ENCODE results near the gene EME2. TPM values are rescaled to one million over a fixed set of nuclear protein-coding genes. Genes with fewer than 3 reads are reported as not detected.

Gene EME2
- total and polyA plus RNA-seq, 2 of the 13 experiments (the other 11 are each of a cell fraction or from before 2014, with no cell fraction given): 4.4 to 7.6 TPM

GRCh38 chr16:1782408-1783264, 10.0 kb downstream of the EME2 start, which contains the start of the genes NUBP2 and SPSB3 (continued):
- TF ChIP-seq ZNF276 (CRISPR knock-in tag; IDR thresholded peaks at IDR 0.05; ENCODE audit: low read depth) (no peak; the same call in 1 of the 2 replicates), ZSCAN29 (CRISPR knock-in tag; conservative IDR thresholded peaks at IDR 0.05) (no peak), SNAPC5 (CRISPR knock-in tag; IDR thresholded peaks at IDR 0.05; ENCODE audit: borderline replicate concordance) (no peak), E2F1 (CRISPR knock-in tag; IDR thresholded peaks at IDR 0.05) (no peak), TBL1XR1 (IDR thresholded peaks at IDR 0.05; ENCODE audit: borderline replicate concordance, low read length, partially characterized antibody) (peak; percentile 28), ZNF792 (CRISPR knock-in tag; IDR thresholded peaks at IDR 0.05) (peak; percentile 31; the same call in 1 of the 2 replicates), RFX5 (IDR thresholded peaks at IDR 0.05; ENCODE audit: low read depth, low read length) (peak; percentile 59; the same call in 1 of the 2 replicates), SP5 (CRISPR knock-in tag; IDR thresholded peaks at IDR 0.05; ENCODE audit: borderline replicate concordance, low read depth) (peak; percentile 31; the same call in 1 of the 2 replicates), HNRNPLL (IDR thresholded peaks at IDR 0.05; ENCODE audit: low read depth, low read length, poor library complexity, severe bottlenecking) (peak; percentile 87), ZGPAT (CRISPR knock-in tag; IDR thresholded peaks at IDR 0.05) (peak; percentile 27; the same call in 1 of the 2 replicates), CTCF (CRISPR knock-in tag; IDR thresholded peaks at IDR 0.05) (no peak), TBX2 (CRISPR knock-in tag; IDR thresholded peaks at IDR 0.05; ENCODE audit: borderline replicate concordance) (peak; percentile 37; the same call in 1 of the 2 replicates), THRA (CRISPR knock-in tag; IDR thresholded peaks at IDR 0.05; ENCODE audit: borderline replicate concordance) (peak; percentile 16; the same call in 1 of the 2 replicates), HBP1 (CRISPR knock-in tag; IDR thresholded peaks at IDR 0.05; ENCODE audit: low read depth) (peak; percentile 67; the same call in 1 of the 2 replicates)

All from HepG2 (cell line).